ENCODE data around the gene GSDME. TPM values are rescaled to one million over a fixed set of nuclear protein-coding genes. Genes with fewer than 3 reads are reported as not detected.

Gene GSDME
- total RNA-seq, 4 donors from 2014 or later = 3.1 to 5.2 (median 3.9) TPM

GRCh38 chr7:24763303-24763901 lies 6.1 kb upstream of the GSDME start:
- peak; percentile 40 to 65 for ATAC-seq
- no peaks in the 10 kb centered on the region for H3K27me3 ChIP-seq
- TF ChIP-seq POLR2A (IDR thresholded peaks at IDR 0.05) (no peak), CTCF (IDR thresholded peaks at IDR 0.05 in 4 of 5, conservative IDR thresholded peaks at IDR 0.05 in 1 of 5) (no peak)
- in situ Hi-C loops (cut with MboI; ENCODE audit: low sequenced_read_pairs in 4 of 4) (no loop called here), intact Hi-C loops (cut with DNase I; ENCODE audit: low total_unique reads) (no loop called here)
- no peaks in the 10 kb centered on the region for H3K9me3 ChIP-seq
- DNase-seq = no peak
- H3K4me1 ChIP-seq = peaks cover 12 to 30% of the 10 kb centered on the region in 2 donors
- peak overlapping the region in 1 of 4 donors; percentile 6 for H3K4me3 ChIP-seq
- H3K36me3 ChIP-seq = no peaks in the 10 kb centered on the region
- H3K27ac ChIP-seq = peak overlapping the region; percentile 25 to 71 (median 64)

- H3K4me1 ChIP-seq = peaks cover 18 to 36% of the 10 kb centered on the region in 2 donors
- no peak for ATAC-seq
- no peaks in the 10 kb centered on the region for H3K27me3 ChIP-seq
- TF ChIP-seq POLR2A (IDR thresholded peaks at IDR 0.05) (no peak), CTCF (IDR thresholded peaks at IDR 0.05 in 4 of 5, conservative IDR thresholded peaks at IDR 0.05 in 1 of 5) (no peak)
- no peaks in the 10 kb centered on the region for H3K36me3 ChIP-seq
- intact Hi-C loops (cut with DNase I; ENCODE audit: low total_unique reads) (no loop called here), in situ Hi-C loops (cut with MboI; ENCODE audit: low sequenced_read_pairs in 4 of 4) (no loop called here)
- H3K27ac ChIP-seq = peak overlapping the region in 2 of 4 donors; percentile 71
- H3K9me3 ChIP-seq = no peaks in the 10 kb centered on the region
- DNase-seq = no peak
- H3K4me3 ChIP-seq = no peak overlapping the region
Observed at GRCh38 chr7:24762771-24763170, 5.5 kb upstream of the GSDME start.

GRCh38 chr7:24760968-24761367 lies 3.7 kb upstream of the GSDME start:
- Histone ChIP-seq H3K27me3 (no peaks in the 10 kb centered on the region), H3K36me3 (no peaks in the 10 kb centered on the region), H3K4me3 (no peak overlapping the region), H3K9me3 (no peaks in the 10 kb centered on the region), H3K4me1 (peaks cover 18 to 44% of the 10 kb centered on the region in 2 donors), H3K27ac (no peak overlapping the region)
- intact Hi-C loops (cut with DNase I; ENCODE audit: low total_unique reads) = no loop called here
- ATAC-seq (no peak), DNase-seq (no peak)
- TF ChIP-seq POLR2A (IDR thresholded peaks at IDR 0.05) (no peak), CTCF (IDR thresholded peaks at IDR 0.05 in 4 of 5, conservative IDR thresholded peaks at IDR 0.05 in 1 of 5) (no peak)
- in situ Hi-C loops (cut with MboI; ENCODE audit: low sequenced_read_pairs in 4 of 4) = no loop called here

- peak in 1 of 2 donors; percentile 28 for DNase-seq
- no peaks in the 10 kb centered on the region for H3K9me3 ChIP-seq
- peaks cover 9 to 18% of the 10 kb centered on the region in 2 donors for H3K4me1 ChIP-seq
- H3K27me3 ChIP-seq = no peaks in the 10 kb centered on the region
- TF ChIP-seq CTCF (IDR thresholded peaks at IDR 0.05 in 4 of 5, conservative IDR thresholded peaks at IDR 0.05 in 1 of 5) (no peak), POLR2A (IDR thresholded peaks at IDR 0.05) (no peak)
- in situ Hi-C loops (cut with MboI; ENCODE audit: low sequenced_read_pairs in 4 of 4) (no loop called here), intact Hi-C loops (cut with DNase I; ENCODE audit: low total_unique reads) (no loop called here)
- ATAC-seq = peak; percentile 45 to 50
- H3K4me3 ChIP-seq = peak overlapping the region; percentile 61 to 88 (median 71)
- no peaks in the 10 kb centered on the region for H3K36me3 ChIP-seq
- H3K27ac ChIP-seq = peak overlapping the region; percentile 82 to 94 (median 88)
Observed at GRCh38 chr7:24756545-24757352, 515 bp downstream of the GSDME start.
